ENCODE measurements around the gene CRYBB3. TPM values are rescaled to one million over a fixed set of nuclear protein-coding genes. Genes with fewer than 3 reads are reported as not detected.

The CRYBB3 gene
- total RNA-seq = under 1 TPM in 2 of 9 donors, not detected in 7; 0.36 to 0.37 TPM
- polyA plus RNA-seq = not detected
- long read RNA-seq, donor 1 = 0 reads
- long read RNA-seq, donor 2 = 0 reads
- long read RNA-seq, donor 3 = 0 reads

- WGBS, 4 donors = 71 to 84% (median 77%) methylated on average over 17 of the region's 17 CpGs
- Histone ChIP-seq H3K9me3 (no peaks in the 10 kb centered on the region), H3K36me3 (peaks cover 0 to 42% (median 11%) of the 10 kb centered on the region in 9 donors), H3K27ac (no peak within 1 kb of the TSS), H3K4me1 (no peaks in the 10 kb centered on the region), H3K4me3 (no peak within 1 kb of the TSS), H3K27me3 (no peaks in the 10 kb centered on the region)
- intact Hi-C loops (cut with DNase I) = loop anchor here in 2 of 10 donors (10.0 kb wide), 1 partner anchor 135 kb away; no protein-coding TSS in a partner anchor
- TF ChIP-seq CTCF (IDR thresholded peaks at IDR 0.05) (no peak), POLR2A (IDR thresholded peaks at IDR 0.05) (no peak)
- ATAC-seq (peak in 1 of 4 donors; percentile 11), DNase-seq (no peak)
Measured at GRCh38 chr22:25199731-25200520, at the start of gene CRYBB3. CRYBB3 (plus strand) TSS chr22:25199858; CDS start chr22:25201397, 1,539 bp downstream.

- TF ChIP-seq CTCF (IDR thresholded peaks at IDR 0.05) (no peak), POLR2A (IDR thresholded peaks at IDR 0.05) (no peak)
- H3K27ac ChIP-seq = peak overlapping the region; percentile 11 to 84 (median 64)
- intact Hi-C loops (cut with DNase I) = no loop called here
- no peaks in the 10 kb centered on the region for H3K36me3 ChIP-seq
- H3K4me1 ChIP-seq = peaks cover 0 to 46% (median 28%) of the 10 kb centered on the region in 12 donors
- no peak overlapping the region for H3K4me3 ChIP-seq
- no peaks in the 10 kb centered on the region for H3K9me3 ChIP-seq
- H3K27me3 ChIP-seq = no peaks in the 10 kb centered on the region
- peak in 4 of 5 donors; percentile 50 to 82 (median 69) for DNase-seq
- 40 to 65% (median 52%) methylated on average over 5 to 8 of the region's 8 CpGs for WGBS, 4 donors
- peak; percentile 87 to 95 (median 93) for ATAC-seq
Measured at GRCh38 chr22:25153961-25154666, 45.5 kb upstream of the CRYBB3 start.

- TF ChIP-seq CTCF (IDR thresholded peaks at IDR 0.05) = no peak
- TF ChIP-seq POLR2A (IDR thresholded peaks at IDR 0.05) = no peak
- Histone ChIP-seq H3K27ac (peak overlapping the region; percentile 11 to 84 (median 64)), H3K4me1 (peaks cover 0 to 48% (median 27%) of the 10 kb centered on the region in 12 donors), H3K36me3 (no peaks in the 10 kb centered on the region), H3K4me3 (no peak overlapping the region), H3K9me3 (no peaks in the 10 kb centered on the region), H3K27me3 (no peaks in the 10 kb centered on the region)
- intact Hi-C loops (cut with DNase I) = no loop called here
- ATAC-seq (peak in 3 of 4 donors; percentile 6 to 38 (median 36)), DNase-seq (no peak)
- 37 to 45% (median 42%) methylated on average over 2 of the region's 2 CpGs for WGBS, 4 donors
Measured at GRCh38 chr22:25154667-25154999, 45.0 kb upstream of the CRYBB3 start.

GRCh38 chr22:25156736-25157135, 42.9 kb upstream of the CRYBB3 start:
- peak overlapping the region in 2 of 12 donors; percentile 42 to 44 for H3K27ac ChIP-seq
- no peaks in the 10 kb centered on the region for H3K9me3 ChIP-seq
- TF ChIP-seq CTCF (IDR thresholded peaks at IDR 0.05) (no peak), POLR2A (IDR thresholded peaks at IDR 0.05) (no peak)
- DNase-seq = no peak
- H3K27me3 ChIP-seq = no peaks in the 10 kb centered on the region
- intact Hi-C loops (cut with DNase I) = no loop called here
- H3K36me3 ChIP-seq = no peaks in the 10 kb centered on the region
- H3K4me3 ChIP-seq = no peak overlapping the region
- peaks cover 0 to 48% (median 27%) of the 10 kb centered on the region in 12 donors for H3K4me1 ChIP-seq
- peak in 2 of 4 donors; percentile 17 to 38 for ATAC-seq
- 64 to 67% (median 66%) methylated on average over 4 of the region's 4 CpGs for WGBS, 4 donors

Data from heart left ventricle (tissue), 16 donors.